GM10847 (cell line): ENCODE data around the gene SEMA4D.

ENCODE experiments used
- POLR2A ChIP-seq: IDR thresholded peaks from 2 replicates; pipeline ENCODE4 v1.6.1; 2011; ENCODE audit not compliant: insufficient read length; ENCODE audit errors: extremely low read depth

SEMA4D gene

DNA sequence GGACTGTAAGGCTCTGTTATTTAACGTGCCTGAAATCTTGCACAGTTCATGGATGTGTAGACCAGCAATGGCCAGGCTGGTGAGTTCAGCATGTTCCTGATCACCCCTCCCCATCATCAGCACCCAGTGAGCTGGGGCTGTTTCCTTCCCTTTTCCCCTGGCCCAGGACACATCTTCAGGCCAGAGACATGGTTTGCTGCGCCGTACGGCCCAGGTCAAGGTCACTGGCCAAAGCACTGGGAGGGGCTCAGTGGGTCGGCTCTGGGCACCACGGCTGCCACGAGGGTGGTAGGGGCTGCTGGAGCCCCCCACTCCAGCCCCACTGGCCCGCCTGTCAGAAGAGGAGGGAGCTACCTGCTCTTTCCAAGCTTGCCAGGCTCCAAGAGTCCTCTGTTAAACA lies 55.9 kb downstream of the SEMA4D start:
- TF ChIP-seq POLR2A = no peak

DNA sequence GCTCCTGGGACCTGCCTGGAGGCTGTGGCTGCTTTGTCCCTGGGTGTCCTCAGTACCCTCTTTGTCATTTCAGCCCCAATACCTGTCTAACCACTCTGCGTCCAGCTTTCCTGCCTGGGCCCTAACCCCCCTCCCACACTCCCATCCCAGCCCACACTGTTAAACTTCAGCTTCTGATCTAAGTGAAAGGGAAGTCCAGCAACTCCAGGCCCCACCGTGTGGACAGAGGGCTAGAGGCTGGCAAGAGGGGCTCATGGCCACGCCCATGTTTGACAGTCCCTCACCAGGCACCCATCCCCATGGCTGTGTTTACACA lies 56.3 kb downstream of the SEMA4D start:
- TF ChIP-seq POLR2A = no peak

DNA sequence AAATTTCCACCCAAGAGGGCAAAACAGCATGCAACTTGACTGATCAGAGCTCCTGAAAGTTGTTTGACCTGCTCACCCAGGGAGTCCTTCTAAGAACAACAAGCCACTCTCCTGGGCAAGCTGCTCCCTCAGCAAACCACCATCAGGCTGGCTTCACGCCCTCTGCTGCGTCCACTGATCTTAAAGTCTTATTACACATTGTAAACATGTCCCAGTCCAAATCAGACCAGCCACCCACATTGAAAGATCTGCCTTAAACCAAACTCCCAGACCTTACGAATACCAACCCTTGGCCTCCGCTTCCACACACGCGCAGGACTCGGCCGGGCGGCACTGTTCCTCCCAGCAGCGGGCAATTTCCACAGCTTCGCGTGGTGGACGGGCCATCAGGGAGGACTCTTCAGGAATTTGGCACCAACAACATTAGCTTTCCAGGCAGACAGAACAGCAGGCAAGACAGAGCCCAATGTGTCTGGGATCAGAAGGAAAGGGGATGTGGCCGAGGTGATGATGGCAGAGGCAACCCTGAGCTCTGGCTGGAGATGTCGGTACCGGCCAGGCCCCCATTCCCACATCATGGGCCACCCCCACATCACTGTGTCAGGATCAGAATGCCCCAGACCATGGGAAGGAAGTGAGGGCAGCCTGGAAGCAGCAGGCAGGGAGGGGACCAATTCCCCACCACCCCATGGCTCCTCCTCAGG lies 56.8 kb downstream of the SEMA4D start:
- no peak for TF ChIP-seq POLR2A

GRCh38 chr9:89440548-89440947 lies 57.4 kb downstream of the SEMA4D start:
- no peak for TF ChIP-seq POLR2A

DNA sequence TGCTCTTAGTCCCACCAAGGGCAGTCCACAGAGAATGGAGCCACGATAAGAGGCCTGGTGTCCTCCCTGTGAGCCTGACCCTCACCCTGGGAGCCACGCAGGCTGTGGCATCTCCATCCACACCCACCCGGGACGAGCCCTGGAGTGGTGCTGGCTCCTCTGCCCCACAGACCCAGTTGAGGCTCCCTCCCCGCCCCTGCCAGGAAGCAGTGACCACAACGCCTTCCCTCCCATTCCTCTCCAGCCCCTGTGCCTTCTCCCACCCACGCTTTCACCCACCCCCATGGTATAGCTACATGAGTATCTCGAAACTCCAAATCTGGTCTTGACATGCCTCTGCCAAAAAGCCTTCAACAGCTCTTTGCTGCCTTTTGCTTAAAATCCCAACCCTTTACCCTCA lies 57.9 kb downstream of the SEMA4D start:
- TF ChIP-seq POLR2A = no peak

DNA sequence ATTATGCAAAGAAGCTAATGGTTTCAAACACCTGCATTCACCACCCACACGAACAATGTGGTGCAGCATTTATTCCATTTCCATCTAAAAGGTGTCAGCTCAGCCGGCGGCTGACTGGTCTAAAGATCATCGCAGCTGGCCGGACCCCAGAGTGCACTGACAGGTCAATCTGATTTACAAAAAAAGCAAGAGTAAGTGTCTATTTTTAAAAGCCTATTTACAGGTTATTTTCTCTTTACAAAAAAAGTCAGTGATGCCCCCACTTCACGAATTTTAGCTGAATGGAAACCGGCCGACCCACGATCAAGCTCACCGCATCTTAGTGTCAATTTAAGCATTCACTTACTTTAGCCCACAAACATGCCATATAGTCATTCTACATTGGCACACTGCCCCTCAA lies 58.3 kb downstream of the SEMA4D start:
- no peak for TF ChIP-seq POLR2A

- TF ChIP-seq POLR2A = no peak
These were observed 59.7 kb downstream of the SEMA4D start for GRCh38 chr9:89438194-89438593.

- TF ChIP-seq POLR2A = no peak
These were observed 60.1 kb downstream of the SEMA4D start for GRCh38 chr9:89437772-89438171.

- no peak for TF ChIP-seq POLR2A
These were observed 60.8 kb downstream of the SEMA4D start for GRCh38 chr9:89436963-89437625.

DNA sequence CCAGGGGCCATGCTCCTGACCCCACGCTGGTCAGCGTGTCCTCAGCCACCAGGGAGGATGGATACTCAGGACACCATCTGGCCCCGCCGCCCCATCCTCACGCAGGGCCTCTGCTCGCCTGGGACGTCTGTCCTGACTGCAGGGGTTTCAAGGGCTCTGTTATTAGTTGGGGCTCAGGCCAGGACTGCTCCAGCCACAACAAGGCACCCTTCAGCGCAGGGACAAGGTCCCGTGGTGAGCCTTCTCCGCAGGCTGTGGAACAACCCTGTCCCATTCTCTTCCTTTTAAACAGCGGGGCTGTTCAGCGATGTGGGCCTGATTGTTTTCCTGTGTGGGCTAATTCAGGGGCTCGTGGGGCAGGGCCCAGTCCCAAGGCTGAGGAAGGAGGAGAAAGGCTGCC lies 61.6 kb downstream of the SEMA4D start:
- TF ChIP-seq POLR2A = no peak

GRCh38 chr9:89435071-89435823 lies 62.7 kb downstream of the SEMA4D start:
- TF ChIP-seq POLR2A = no peak

DNA sequence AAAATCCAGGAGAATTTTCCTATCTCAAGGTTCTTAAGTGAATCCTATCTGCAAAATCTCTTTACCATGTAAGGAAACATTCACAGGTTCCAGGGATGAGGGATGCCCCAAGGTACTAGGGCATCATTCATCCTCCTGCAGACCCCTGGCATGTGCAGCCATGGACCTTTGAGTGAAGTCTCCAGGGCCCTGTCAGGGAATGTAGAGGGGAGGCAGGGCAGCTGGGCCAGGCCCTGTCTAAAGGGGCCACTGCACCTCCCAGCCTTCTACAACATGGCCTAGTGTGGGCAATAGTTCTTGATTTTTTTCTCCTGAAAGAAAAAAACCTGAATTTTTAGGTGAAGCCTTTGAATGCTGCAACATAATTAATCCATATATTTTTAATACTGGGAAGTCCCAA lies 63.3 kb downstream of the SEMA4D start:
- no peak for TF ChIP-seq POLR2A

DNA sequence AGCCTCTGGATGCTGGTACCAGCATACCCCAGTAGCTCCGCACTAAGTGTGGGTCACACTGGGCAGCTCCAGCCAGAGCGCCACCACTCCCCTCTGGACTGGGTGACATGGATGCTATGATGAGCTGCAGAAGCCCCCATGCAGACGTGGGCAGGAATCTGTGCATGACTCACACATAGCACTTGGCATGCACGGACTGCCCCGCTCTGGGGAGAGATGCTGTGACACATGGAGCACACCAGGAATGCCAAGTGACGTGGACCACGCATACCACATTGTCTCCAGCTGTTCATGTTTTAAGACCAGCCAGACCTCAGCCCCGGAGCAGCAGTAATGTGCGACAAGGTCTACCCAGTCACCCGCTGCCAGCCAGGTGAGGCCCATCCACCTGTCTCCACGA lies 64.1 kb downstream of the SEMA4D start:
- no peak for TF ChIP-seq POLR2A

- no peak for TF ChIP-seq POLR2A
These were observed 64.9 kb downstream of the SEMA4D start for GRCh38 chr9:89432986-89433530.

GRCh38 chr9:89431930-89432725 lies 65.8 kb downstream of the SEMA4D start:
- TF ChIP-seq POLR2A = no peak

DNA sequence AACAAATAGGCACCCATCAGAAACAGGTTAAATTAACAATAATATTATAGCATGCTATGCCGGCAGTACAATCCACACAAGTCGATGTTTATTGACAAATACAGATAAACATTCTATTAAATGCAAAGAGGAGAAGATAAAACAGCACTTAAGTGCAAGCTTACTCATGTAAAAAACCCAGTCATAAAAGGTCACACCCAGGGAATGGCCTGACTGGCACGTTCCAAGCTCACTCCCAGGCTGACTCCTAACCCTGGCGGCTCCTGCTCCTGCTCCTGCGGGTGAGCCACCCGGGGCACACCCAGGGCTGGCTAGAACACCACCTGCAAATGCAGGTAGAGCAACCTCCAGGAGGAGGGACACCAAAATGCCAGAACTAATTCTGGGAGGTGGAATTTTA lies 66.9 kb downstream of the SEMA4D start:
- TF ChIP-seq POLR2A = no peak
